HG02973 (cell line): ENCODE data around the gene MSRB1.

ENCODE experiments used
- ATAC-seq: cut with Tn5 transposase; IDR thresholded peaks from one replicate; pipeline ENCODE4 v1.9.1; 2021; ENCODE audit warnings: moderate library complexity; ENCODE audit not compliant: unreplicated experiment

MSRB1 gene

GRCh38 chr16:1918351-1919326, 24.4 kb downstream of the MSRB1 start, which contains the start of gene HS3ST6:
Gene HS3ST6 (minus strand): TSS chr16:1918415. CDS start chr16:1918323, 92 bp downstream.
- no peak for ATAC-seq

- ATAC-seq: no peak
Measured at GRCh38 chr16:1917665-1918350, 25.2 kb downstream of the MSRB1 start.

- no peak for ATAC-seq
Measured at GRCh38 chr16:1917056-1917664, 25.8 kb downstream of the MSRB1 start.

GRCh38 chr16:1916640-1916990, 26.4 kb downstream of the MSRB1 start:
- no peak for ATAC-seq

GRCh38 chr16:1915732-1916639, 27.0 kb downstream of the MSRB1 start:
- ATAC-seq: no peak

- ATAC-seq: no peak
Measured at GRCh38 chr16:1914988-1915387, 28.0 kb downstream of the MSRB1 start.

GRCh38 chr16:1914084-1914608, 28.9 kb downstream of the MSRB1 start:
- ATAC-seq: no peak

- ATAC-seq: no peak
Measured at GRCh38 chr16:1913327-1914083, 29.5 kb downstream of the MSRB1 start.

- no peak for ATAC-seq
Measured at GRCh38 chr16:1912215-1912543, 30.8 kb downstream of the MSRB1 start.

- ATAC-seq: no peak
Measured at GRCh38 chr16:1911467-1912214, 31.4 kb downstream of the MSRB1 start.

- ATAC-seq: no peak
Measured at GRCh38 chr16:1909561-1910231, 33.3 kb downstream of the MSRB1 start.

GRCh38 chr16:1908983-1909382, 34.0 kb downstream of the MSRB1 start:
- no peak for ATAC-seq

GRCh38 chr16:1908184-1908583, 34.8 kb downstream of the MSRB1 start:
- ATAC-seq: no peak

GRCh38 chr16:1907226-1907860, 35.7 kb downstream of the MSRB1 start:
- no peak for ATAC-seq

GRCh38 chr16:1906846-1907165, 36.2 kb downstream of the MSRB1 start:
- ATAC-seq: no peak

- no peak for ATAC-seq
Measured at GRCh38 chr16:1906055-1906845, 36.7 kb downstream of the MSRB1 start.
